Right atrium auricular region (tissue), 2 donors: Measurements from ENCODE around the gene UGT3A1. TPM values are rescaled to one million over a fixed set of nuclear protein-coding genes. Genes with fewer than 3 reads are reported as not detected.
"Not testable (repeated sequence)": the region's sequence is repeated elsewhere in the genome, so short reads cannot be mapped to it uniquely, and the experiment has no call there.

Experiments used
- DNase-seq: peaks from one replicate; pipeline ENCODE4 v3.0.0-alpha.2; 2019; ENCODE audit warnings: low spot score
- H3K27ac ChIP-seq, 2 donors: fragments of 200-600 bp; sonication (generic); 1 replicate in 1 of 2; 2 replicates in 1 of 2; pipeline ENCODE4 v1.5.1; 2016 to 2019
- H3K27me3 ChIP-seq, 2 donors: fragments of 200-600 bp; sonication (generic); one replicate each; pipeline versions ENCODE4 v1.5.1 to v1.6.0; 2017 to 2019
- H3K36me3 ChIP-seq: fragments of 200-600 bp; sonication (generic); one replicate; pipeline ENCODE4 v1.5.1; 2016
- H3K4me1 ChIP-seq, 2 donors: fragments of 200-600 bp; sonication (generic); one replicate each; pipeline versions ENCODE4 v1.5.1 to v1.6.0; 2017 to 2019
- H3K4me3 ChIP-seq, 2 donors: fragments of 200-600 bp; sonication (generic); 1 replicate in 1 of 2; 2 replicates in 1 of 2; pipeline ENCODE4 v1.5.1; 2017 to 2019; ENCODE audit warnings: mild to moderate bottlenecking in 1 of 2, moderate library complexity in 1 of 2
- H3K9me3 ChIP-seq, 2 donors: fragments of 200-600 bp; sonication (generic); one replicate each; pipeline ENCODE4 v1.5.1; 2019
- total RNA-seq, 2 donors: library from RNA; depleted of rRNA; stranded (reverse); fragments of >200 nt; gene quantifications; one replicate each; pipeline ENCODE4 v1.1.0, GENCODE V29; 2016
- TF ChIP-seq, protein P1 (sequence below), 2 donors: fragments of 200-600 bp; sonication (generic); IDR thresholded peaks; one replicate each; pipeline ENCODE4 v1.5.1; 2019; ENCODE audit warnings: antibody characterized with exemption in 2 of 2

The UGT3A1 gene
- total RNA-seq, 2 donors from 2014 or later, result not detected

GRCh38 chr5:35979715-35980114 is 11.5 kb downstream of the UGT3A1 start:
- no peaks in the 10 kb centered on the region for H3K9me3 ChIP-seq
- no peaks in the 10 kb centered on the region for H3K4me1 ChIP-seq
- no peaks in the 10 kb centered on the region for H3K36me3 ChIP-seq
- TF ChIP-seq, protein P1, sequence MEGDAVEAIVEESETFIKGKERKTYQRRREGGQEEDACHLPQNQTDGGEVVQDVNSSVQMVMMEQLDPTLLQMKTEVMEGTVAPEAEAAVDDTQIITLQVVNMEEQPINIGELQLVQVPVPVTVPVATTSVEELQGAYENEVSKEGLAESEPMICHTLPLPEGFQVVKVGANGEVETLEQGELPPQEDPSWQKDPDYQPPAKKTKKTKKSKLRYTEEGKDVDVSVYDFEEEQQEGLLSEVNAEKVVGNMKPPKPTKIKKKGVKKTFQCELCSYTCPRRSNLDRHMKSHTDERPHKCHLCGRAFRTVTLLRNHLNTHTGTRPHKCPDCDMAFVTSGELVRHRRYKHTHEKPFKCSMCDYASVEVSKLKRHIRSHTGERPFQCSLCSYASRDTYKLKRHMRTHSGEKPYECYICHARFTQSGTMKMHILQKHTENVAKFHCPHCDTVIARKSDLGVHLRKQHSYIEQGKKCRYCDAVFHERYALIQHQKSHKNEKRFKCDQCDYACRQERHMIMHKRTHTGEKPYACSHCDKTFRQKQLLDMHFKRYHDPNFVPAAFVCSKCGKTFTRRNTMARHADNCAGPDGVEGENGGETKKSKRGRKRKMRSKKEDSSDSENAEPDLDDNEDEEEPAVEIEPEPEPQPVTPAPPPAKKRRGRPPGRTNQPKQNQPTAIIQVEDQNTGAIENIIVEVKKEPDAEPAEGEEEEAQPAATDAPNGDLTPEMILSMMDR (IDR thresholded peaks at IDR 0.05), result no peak
- H3K4me3 ChIP-seq, result no peak overlapping the region
- H3K27ac ChIP-seq, result no peak overlapping the region
- DNase-seq, result no peak
- no peaks in the 10 kb centered on the region for H3K27me3 ChIP-seq

GRCh38 chr5:35976859-35977258 is 14.3 kb downstream of the UGT3A1 start:
- H3K36me3 ChIP-seq, DNase-seq, H3K9me3 ChIP-seq, H3K4me1 ChIP-seq, H3K27me3 ChIP-seq, H3K4me3 ChIP-seq, H3K27ac ChIP-seq: not testable (repeated sequence)

DNA sequence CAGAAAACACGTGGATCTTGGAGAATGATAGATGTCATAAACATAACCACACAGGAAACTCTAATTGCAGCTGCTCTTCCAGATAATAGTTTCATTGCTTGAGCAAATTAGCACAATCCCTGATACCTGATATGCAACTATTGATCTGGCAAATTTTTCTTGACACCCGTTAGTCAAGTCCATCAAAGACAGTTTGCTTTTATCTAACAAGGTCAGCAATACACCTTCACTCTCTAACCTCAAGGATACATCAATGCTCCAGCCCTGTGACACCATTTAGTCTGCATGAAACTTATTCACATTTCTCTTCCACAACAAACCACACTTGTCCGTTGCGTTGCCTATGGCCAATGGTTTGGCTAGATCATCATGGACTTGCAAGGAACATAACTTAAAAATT is 16.6 kb downstream of the UGT3A1 start:
- Histone ChIP-seq H3K4me3 (no peak overlapping the region), H3K27me3 (no peaks in the 10 kb centered on the region), H3K4me1 (no peaks in the 10 kb centered on the region), H3K27ac (no peak overlapping the region), H3K36me3 (no peaks in the 10 kb centered on the region), H3K9me3 (no peaks in the 10 kb centered on the region)
- TF ChIP-seq, protein P1 (IDR thresholded peaks at IDR 0.05), result no peak
- no peak for DNase-seq

GRCh38 chr5:35971878-35972210 is 19.3 kb downstream of the UGT3A1 start:
- no peak overlapping the region for H3K4me3 ChIP-seq
- no peak for DNase-seq
- no peaks in the 10 kb centered on the region for H3K9me3 ChIP-seq
- no peaks in the 10 kb centered on the region for H3K4me1 ChIP-seq
- TF ChIP-seq, protein P1 (IDR thresholded peaks at IDR 0.05), result no peak
- H3K27me3 ChIP-seq, result no peaks in the 10 kb centered on the region
- H3K27ac ChIP-seq, result no peak overlapping the region
- H3K36me3 ChIP-seq, result no peaks in the 10 kb centered on the region

DNA sequence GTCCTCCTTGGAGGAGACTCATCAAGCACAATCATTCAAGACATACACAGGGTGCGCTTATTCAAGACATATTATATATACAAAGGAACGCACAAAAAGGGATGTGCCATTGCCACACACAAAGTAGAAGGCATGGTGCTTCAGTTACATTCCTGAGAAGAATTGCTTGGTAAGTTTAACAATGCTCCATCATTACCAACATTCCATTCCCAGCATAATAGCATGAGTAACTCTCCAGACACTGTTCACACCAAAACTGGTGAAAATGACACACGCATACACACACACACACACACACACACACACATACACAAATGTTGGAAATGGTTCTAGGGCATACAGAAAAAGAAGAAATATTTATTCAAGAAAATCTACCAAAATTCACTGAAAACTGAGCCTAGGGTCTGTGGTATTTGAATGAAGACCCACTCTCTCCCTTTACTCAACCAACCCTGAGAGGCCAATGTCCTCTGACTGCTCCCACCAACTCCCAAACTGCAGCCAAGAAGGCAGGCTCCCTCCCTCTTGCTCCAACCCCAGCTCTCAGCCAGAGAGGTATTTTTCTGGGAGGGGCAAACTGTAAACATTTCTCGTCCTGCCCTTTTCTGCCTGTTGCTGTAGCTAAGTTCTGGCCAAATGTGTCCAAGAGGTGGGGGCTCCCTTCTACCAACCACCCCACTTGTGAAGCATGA is 19.9 kb downstream of the UGT3A1 start:
- Histone ChIP-seq H3K4me3 (no peak overlapping the region), H3K36me3 (no peaks in the 10 kb centered on the region), H3K27me3 (no peaks in the 10 kb centered on the region), H3K4me1 (no peaks in the 10 kb centered on the region), H3K9me3 (no peaks in the 10 kb centered on the region), H3K27ac (no peak overlapping the region)
- DNase-seq, result no peak
- TF ChIP-seq, protein P1 (IDR thresholded peaks at IDR 0.05), result no peak

- Histone ChIP-seq H3K27ac (no peak overlapping the region), H3K4me3 (no peak overlapping the region), H3K36me3 (no peaks in the 10 kb centered on the region), H3K9me3 (peaks cover 0 to 17% of the 10 kb centered on the region in 2 donors), H3K27me3 (no peaks in the 10 kb centered on the region), H3K4me1 (no peaks in the 10 kb centered on the region)
- TF ChIP-seq, protein P1 (IDR thresholded peaks at IDR 0.05), result no peak
- no peak for DNase-seq
Observed at GRCh38 chr5:35963381-35963843, 27.8 kb downstream of the UGT3A1 start.
